Activated T-cell treated with anti-CD3 and anti-CD28 coated beads, Interleukin-2, amount 50 U/mL, for 1 hour (primary cell): ENCODE results near the gene TMEM175.
"Not testable (repeated sequence)": the region's sequence is repeated elsewhere in the genome, so short reads cannot be mapped to it uniquely, and the experiment has no call there.

ENCODE experiments used
- DNase-seq: peaks from one replicate; pipeline ENCODE4 v3.0.0-alpha.2; 2020

TMEM175 gene

GRCh38 chr4:973431-974397, 41.5 kb downstream of the TMEM175 start, which contains the start of gene DGKQ:
DGKQ (minus strand) TSS chr4:973569; CDS start chr4:973482, 87 bp downstream.
- DNase-seq, result peak; percentile 96

- DNase-seq, result no peak
These were observed 42.4 kb downstream of the TMEM175 start for GRCh38 chr4:974668-975067.

- not testable (repeated sequence) for DNase-seq
These were observed 43.8 kb downstream of the TMEM175 start for GRCh38 chr4:976016-976415.

- DNase-seq, result no peak
These were observed 46.9 kb downstream of the TMEM175 start for GRCh38 chr4:978957-979701.

- DNase-seq, result no peak
These were observed 50.0 kb downstream of the TMEM175 start for GRCh38 chr4:982291-982690.

- DNase-seq, result no peak
These were observed 50.6 kb downstream of the TMEM175 start for GRCh38 chr4:982814-983213.

- DNase-seq, result no peak
These were observed 52.2 kb downstream of the TMEM175 start for GRCh38 chr4:984336-985054.

- DNase-seq, result peak; percentile 79
These were observed 53.0 kb downstream of the TMEM175 start for GRCh38 chr4:985123-985830.

- no peak for DNase-seq
These were observed 54.2 kb downstream of the TMEM175 start for GRCh38 chr4:986428-986878.

- peak; percentile 88 for DNase-seq
These were observed 54.8 kb downstream of the TMEM175 start, which contains the start of gene IDUA for GRCh38 chr4:986879-987623. IDUA (plus strand) TSS chr4:987044; CDS start chr4:987085, 41 bp downstream.

GRCh38 chr4:987624-988513, 55.6 kb downstream of the TMEM175 start:
- DNase-seq, result no peak

- no peak for DNase-seq
These were observed 56.8 kb downstream of the TMEM175 start for GRCh38 chr4:988726-989721.

- DNase-seq, result no peak
These were observed 57.6 kb downstream of the TMEM175 start for GRCh38 chr4:989722-990471.

GRCh38 chr4:990746-991367, 58.6 kb downstream of the TMEM175 start:
- no peak for DNase-seq

- DNase-seq, result no peak
These were observed 59.4 kb downstream of the TMEM175 start for GRCh38 chr4:991451-992296.

- DNase-seq, result no peak
These were observed 60.2 kb downstream of the TMEM175 start for GRCh38 chr4:992297-993110.
